LHCN-M2 (cell line): ENCODE results near the gene SFXN5. TPM values are rescaled to one million over a fixed set of nuclear protein-coding genes. Genes with fewer than 3 reads are reported as not detected.

Source experiments
- DNase-seq: peaks from one replicate; pipeline ENCODE4 v3.0.0-alpha.2; 2012; ENCODE audit warnings: low read depth
- total RNA-seq: library from RNA; depleted of rRNA; stranded (reverse); fragments of >200 nt; gene quantifications from 2 replicates; pipeline ENCODE4 v1.2.3, GENCODE V29; 2014

SFXN5 gene
- total RNA-seq, 1 experiment from 2014 or later, result 12.9 TPM

DNA sequence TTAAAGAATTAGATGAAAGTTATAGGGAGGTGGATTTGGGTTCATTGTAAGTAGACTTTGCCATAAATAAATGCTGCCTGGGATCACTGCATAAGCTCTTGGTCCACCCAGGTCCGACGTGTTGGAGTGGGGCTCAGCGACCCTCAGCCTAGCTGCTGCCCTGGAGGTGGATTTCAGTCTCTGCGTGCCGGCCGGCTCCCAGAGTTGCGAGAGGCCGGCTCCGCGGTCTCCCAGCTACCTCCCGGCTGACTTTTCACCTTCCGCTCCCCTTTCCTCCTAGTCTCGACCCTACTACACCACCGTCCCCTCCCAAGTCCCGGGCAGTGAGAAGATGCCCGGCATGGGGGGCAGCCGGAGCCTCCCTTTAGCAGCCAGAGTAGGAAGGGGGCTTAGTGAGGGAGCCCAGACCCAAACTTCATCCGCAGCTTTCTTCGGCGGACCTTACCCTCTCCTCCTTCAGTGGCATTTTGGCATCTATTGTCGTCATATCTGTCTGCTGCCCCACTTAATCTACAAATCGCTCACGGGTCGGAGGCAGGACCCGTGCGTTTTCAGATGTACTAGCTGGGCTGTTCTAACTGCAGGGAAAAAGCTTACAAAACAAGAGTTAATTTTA, 146.1 kb downstream of the SFXN5 start:
- DNase-seq, result no peak

DNA sequence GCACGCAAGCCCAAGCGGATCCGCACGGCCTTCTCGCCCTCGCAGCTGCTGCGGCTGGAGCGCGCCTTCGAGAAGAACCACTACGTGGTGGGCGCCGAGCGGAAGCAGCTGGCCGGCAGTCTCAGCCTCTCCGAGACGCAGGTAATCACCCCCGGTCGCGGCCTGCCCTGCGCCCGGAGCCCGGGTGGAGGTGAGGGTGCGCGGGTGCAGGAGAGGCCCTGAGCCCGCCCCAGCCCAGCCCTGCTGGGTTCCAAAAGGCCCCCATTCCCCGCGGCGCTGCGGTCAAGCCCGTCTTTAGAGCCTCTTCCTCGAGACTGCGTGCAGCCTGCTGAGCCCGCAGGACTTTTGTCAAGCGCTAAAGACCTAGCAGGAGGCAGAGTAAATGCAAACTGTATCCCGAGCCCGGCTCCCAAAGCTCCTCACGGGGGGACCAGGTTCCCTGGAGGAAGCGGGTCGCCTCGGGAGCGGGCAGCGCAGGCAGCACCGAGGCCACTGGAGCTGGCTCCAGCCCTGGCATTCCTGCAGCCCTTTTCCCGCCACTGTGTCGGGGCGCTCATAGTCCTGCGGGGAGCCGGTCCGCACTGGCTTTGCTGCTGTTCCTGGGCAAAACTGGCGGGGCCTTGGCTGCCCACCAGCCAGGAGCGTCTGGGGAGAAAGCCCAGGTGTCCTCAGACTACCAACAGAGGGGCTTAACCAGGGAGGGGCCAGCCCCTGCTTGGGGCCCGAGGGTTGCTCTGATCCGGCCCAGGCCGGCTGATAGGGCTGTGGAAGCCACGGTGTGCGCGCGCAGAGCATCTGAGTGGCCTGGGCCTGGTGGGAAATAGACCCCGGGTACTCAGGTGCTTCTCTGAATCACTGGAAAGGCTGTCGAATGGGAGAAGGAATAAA, 146.9 kb downstream of the SFXN5 start:
- no peak for DNase-seq

DNA sequence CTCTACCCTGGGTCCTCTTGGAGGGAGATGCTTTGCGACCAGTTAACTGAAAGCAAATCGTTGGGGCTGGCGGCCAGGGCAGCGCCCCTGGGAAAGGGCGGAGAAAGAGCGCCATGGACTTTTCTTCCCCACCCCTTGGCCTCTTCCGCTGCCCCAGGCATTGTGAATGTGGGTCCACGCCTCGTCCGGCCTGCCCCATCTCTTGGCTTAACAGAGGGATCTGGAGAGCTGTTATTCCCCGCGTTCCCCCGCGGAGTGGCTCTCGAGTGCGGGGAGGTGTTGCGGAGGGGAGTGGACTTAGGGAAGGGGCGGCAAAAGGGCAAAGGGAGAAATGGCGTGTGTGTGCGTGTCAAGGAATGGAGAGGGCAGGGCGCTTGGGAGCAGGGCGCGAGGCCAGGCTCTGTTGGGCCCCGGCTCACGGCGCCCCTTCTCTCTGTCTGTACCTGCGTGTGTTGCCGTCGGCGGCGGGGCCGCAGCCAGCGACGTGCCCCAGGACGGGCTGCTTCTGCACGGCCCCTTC, 147.6 kb downstream of the SFXN5 start:
- no peak for DNase-seq

DNA sequence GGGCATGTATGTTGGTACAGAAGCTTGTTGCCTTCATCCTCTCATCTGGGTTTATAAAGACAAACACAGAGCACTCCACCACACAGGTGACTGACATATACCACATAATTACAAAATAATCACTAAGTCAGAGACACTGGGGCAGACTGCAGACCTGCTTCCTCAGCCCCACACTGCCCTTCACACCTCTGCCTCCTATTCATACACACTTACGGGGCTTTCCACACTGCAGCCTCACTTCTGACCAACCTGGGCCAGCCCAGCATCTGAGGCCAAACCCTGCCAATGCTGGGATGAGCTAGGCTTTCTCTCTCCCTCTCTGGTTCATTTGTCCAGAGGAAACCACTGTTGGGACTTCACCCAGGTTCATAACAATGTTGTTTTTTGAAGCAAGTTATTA, 149.7 kb downstream of the SFXN5 start:
- no peak for DNase-seq

DNA sequence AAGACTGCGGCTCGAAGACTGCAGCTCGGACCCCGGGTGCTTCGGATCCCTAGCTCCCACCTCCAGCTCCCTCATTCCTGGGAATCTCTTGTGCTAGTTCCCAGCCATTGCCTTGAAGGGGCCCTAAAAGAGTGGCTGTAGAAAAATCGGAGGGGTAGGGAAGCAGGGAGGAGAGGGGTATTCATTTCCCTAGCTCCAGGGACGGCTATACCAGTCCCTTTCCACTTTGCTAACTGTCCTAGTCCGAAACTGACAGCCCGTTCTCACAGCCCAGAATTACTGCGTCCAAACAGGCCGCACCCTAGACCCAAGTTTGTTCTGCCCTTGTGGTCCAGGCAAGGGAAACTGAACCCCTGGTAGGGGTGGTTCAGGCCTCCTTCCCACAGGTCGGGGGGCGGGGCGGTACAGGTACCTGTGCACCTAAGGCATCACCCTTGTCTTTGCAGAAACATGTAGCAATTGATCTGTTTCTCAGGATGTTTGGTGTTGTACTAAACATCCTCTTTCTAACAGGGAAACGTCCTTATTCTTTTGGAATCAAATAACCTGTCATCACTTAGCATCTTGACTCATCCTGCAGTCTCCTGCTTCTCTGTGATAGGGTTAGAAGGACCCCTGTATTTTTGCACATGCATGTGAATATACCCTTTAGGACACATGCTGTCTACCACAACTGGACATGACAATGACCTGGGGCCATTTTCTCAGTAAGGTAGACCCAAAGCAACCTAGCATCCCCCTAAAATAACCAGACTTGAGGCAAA, 150.2 kb downstream of the SFXN5 start:
- no peak for DNase-seq

DNA sequence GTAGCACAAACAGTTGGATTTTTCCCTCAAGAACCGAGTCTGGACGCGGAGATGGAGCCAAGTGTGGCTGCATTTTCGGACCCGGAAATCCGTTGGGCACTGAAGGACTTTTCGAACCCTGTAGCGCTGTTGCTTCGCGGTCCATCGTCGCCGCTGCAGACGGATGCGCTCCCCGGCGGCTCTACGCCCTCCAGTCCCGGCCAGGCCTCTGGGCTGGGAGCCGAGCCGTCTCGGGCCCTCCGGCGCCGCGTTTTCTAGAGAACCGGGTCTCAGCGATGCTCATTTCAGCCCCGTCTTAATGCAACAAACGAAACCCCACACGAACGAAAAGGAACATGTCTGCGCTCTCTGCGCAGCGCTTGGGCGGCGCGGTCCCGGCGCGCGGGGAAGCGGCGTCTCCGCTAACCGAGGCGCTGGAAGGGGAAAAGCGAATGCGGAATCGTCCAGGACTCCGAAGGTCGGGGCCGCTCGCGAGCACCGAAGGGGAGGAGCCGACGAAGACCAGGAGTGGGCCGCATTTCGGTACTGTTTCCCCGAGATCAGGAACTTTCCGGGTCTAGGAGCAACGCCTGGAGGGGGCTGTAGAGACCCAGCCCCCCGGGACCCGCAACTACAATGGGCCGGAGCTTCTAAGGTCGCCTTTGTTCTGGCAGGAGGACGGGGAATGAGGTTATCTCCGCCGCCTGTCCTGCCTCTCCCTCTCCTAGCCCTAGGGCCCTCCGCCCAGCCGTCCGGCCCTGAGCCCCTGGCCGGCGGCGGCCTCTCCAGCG, 151.0 kb downstream of the SFXN5 start:
- no peak for DNase-seq

DNA sequence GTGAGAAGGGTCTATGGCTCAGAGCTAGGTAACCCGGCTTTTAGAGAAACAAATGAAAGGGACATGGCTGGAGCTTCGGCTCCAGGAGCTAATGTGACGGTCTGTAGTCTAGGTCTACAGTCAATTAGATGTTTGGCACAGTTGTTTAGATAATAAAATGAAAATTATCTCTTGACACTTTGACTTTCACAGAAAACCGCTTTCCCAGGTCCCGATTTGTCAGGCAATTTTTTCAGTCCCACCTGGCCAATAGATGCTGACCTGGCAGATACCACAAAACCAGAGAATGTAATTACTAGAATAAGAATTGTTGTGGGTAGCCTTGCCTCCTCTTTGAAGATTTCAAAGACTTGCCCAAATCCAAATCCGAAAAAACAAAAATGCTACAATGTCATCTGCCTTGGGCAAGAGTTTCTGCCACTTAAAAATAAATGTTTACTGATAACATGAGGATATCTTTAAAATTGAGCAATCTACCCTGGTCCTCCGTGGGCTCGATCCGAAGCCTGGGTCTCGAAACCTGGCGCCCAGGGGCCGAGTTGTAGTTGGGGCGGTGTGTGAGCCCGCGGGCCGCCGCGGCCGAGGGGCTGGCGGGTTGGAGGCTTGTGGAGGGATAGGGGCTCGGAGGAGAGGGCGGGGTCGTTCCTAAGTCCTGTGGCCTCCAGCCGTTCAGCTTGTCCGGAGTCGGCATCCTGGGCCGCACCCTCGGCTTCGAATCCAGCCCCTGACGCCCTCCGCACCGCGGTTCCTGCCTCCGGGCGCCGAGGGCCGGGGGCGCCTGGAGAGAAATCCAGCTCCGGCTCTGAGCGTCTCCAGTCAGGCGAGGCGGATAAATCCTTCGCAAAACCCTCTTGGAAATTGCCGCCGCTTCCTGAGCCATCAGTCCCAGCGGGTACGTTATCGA, 151.8 kb downstream of the SFXN5 start:
- DNase-seq, result no peak

DNA sequence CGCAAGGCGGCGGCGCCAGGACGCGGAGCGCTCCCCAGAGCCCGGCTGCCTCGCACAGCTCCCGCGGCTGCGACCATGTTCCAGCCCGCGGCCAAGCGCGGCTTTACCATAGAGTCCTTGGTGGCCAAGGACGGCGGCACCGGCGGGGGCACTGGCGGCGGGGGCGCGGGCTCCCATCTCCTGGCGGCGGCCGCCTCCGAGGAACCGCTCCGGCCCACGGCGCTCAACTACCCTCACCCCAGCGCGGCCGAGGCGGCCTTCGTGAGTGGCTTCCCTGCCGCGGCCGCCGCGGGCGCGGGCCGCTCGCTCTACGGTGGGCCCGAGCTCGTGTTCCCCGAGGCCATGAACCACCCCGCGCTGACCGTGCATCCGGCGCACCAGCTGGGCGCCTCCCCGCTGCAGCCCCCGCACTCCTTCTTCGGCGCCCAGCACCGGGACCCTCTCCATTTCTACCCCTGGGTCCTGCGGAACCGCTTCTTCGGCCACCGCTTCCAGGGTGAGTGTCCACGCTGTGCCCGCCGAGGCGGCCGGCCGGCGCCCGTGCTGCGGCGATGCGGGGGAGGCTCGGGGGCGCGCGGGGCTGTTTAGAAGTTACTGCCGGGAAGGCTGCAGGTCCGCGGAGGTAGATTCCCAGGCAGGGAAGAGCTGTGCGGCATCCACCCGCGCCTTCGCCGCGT, 153.5 kb downstream of the SFXN5 start:
- no peak for DNase-seq

DNA sequence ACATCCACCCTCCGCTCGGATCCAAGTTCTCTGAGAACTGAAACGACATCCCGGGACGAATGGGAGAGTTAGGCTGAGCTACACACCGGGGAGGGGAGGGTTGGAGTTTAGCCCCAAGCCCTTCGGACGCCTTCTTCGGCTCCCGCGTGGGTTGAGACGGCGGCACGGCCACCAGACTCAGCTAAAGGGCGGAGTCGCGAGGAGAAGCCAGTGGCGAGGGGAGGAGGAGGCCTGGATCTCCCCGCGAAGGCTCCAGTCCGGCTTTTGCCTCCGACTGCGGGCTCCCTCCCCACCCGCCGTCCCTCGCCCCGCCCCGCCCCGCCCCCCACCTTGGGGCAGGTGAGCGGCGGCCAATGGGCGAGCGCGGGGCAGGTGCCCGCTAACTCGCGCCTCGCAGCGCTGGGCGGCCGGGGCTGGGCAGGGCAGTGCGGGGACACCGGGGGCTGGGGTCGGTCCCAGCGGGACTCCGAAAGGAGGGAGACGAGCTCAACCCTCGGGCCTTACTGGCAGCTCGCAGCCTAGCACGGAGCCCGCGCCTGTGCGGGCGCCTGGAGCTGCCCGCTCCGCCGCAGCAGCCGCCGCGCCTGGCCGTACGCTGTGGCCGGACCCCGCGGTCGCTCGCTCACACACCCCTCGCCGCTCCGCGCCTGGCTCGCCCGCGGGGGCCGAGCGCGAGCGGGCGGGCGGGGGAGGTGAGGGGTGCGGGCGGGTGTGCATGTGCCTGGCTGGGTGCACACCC, 154.2 kb downstream of the SFXN5 start, which contains the start of gene EMX1:
EMX1 (plus strand) TSS at position 382 of the 739 bp plus-strand sequence; CDS start at position 716, 334 bp downstream.
- DNase-seq, result no peak

DNA sequence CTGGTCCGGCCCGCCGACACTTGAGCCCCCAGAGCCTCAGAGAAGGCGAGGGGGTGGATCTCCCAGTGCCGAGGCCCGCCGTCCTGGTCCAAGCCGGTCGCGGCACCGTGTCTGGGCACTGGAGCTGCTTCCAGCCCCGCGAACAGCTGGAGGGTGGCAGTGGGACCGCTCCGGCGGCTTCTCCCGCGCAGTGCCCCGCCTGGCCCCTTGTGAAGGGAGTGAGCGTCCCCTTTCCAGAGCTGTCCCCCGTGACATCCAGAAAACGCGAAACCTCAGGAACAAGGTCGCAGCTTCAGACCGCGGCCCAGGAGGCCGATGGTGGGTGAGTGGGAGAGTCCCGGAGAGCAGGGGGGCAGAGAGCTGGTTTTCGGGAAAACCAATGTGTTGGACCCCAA, 154.8 kb downstream of the SFXN5 start:
- DNase-seq, result no peak

DNA sequence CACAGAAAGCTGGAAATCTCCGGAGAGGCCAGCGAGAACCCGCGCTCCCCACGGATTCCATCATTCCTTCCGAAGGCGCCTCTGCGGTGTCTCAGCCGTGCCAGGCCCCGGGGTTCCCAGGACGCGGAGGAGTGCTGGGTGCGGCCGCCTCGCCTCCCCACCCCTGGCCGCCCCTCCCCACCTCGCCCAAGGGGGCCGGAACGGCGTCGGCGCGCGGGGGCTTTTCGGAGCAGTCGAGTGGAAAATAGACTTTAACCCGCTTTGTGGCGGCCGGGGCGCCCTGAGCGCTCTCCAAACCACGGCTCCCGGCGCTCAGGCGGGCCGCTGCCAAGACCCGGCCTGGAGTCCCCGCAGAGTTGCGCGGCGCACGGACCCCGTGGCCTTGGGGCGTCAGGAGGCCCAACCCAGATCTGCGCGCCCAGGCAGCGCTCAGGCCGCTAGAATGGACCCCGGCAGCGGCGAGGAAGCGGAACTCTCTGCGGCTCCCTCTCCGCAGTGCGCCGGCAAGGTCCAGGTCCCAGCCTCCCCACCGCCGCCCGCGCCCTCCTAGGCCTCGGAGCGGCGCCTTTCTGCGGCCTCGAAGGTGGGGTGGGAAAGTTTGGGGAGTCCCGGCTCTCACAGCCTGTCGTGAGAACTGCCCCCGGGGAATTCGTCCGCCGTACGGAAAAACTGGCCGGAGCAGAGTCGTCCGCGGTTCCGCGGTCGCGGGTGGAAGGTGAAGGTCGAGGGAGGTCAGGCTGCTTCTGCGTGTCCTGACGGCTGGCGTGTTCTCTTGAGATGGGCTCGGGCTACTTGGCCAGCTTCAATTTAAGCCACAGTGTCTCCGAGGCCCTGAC, 155.4 kb downstream of the SFXN5 start:
- DNase-seq, result no peak

DNA sequence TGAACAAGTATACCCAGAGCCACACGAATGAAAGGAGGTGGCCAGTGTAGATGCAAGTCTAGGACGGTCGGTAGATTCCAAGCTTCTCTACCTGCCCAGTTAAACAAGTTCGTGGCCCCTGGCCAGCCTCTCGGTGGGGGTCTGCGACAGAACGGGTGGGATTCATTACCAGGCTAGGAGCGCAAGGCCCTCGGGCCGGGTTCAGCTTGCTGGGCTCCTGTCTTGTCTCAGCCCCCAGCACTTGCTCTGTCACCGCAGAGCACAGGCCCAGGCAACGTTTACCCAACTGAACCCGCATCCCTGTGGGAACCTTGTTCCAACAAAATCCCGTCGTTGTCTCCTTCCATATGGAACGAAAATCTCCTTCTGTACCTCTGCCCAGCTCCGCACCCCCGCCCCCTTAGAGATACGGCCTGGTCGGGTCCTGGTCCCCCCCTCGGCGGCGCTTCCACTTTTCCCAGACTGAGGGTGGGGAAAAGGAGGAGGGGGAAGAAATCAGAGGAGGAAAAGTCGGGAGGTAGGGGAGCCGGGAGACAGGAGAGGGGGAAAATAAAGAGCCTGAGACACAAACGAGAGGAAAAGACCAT, 156.1 kb downstream of the SFXN5 start:
- DNase-seq, result no peak

DNA sequence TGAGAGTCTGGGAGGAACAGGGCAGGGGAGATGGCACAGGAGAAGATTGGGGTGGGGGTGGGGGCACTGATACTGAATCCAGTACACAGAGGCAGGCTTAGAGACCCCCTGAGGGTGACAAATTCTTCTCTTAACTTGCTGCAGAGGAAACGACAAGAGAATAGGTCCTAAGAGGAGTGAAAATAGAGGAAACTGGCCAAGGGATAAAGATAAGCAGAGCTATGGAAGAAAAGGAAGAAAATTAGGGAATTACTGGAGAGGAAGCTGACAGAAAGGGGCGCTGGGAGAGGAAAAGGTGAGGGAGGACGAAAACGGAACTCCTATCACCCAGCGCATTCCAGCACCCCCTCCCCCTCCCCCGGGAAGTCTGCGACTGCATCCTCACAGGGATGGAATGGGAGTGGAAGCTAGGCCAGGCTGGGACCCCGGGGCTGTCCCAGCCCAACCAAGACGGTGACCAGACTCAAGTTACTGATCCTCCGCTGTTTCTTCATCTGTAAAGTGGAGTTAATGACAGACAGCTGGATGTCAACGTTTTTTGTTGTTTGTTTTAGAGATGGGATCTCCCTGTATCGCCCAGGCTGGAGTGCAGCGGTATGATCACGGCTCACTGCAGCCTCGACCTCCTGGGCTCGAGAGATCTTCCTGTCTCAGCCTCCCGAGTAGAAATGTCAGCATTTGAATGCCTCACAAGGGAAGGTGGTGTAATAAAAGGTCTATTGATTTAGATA, 156.8 kb downstream of the SFXN5 start:
- DNase-seq, result no peak

DNA sequence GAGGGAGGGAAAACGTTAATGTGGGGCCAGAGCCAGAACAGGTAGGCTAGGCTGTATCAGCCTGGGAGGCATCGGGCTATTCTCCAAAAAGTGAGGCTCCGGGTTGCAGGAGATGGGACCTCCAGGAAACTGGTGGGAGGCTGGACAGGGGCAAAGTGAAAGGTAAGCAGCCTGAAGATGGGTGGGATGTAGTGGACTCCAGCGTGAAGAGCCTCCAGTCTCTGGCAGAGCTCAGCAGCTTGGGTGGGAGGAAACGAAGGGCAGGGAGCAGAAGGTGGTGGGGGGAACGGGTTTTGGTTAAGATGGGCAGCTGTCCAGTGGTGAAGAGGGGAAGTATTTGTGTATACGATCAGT, 157.3 kb downstream of the SFXN5 start:
- no peak for DNase-seq

DNA sequence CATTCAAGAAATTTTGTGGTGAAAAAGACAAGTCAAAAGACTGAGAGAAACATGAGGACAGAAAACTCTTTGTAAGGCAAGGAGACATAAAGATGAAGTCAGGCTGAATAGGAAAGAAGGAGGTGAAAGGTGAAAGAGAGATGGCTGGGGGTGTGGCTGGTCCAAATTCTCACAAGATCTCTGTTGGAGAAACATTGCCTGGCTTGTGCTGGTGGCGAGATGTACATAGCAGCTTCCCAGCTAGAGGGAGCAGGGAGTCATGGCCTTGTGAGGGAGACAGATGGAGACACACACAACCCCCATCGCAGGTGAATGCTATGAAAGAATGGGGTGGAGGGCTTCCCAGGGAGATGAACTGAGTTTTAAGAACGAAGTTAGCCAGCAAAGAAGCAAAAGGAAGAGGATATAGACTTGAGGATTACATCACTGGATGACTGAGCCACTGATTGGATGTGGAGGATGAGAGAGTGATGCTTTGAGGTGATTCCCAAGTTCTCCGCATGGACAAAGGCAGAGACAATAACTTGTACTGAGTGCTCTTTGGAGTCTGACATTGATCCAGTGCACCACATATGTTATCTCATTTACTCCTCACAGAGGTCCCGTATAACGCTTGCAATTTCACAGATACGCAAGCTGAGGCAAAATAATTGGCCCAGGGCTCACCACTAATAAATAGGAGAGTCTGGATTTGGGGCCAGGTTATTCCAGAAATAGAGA, 157.9 kb downstream of the SFXN5 start:
- no peak for DNase-seq

DNA sequence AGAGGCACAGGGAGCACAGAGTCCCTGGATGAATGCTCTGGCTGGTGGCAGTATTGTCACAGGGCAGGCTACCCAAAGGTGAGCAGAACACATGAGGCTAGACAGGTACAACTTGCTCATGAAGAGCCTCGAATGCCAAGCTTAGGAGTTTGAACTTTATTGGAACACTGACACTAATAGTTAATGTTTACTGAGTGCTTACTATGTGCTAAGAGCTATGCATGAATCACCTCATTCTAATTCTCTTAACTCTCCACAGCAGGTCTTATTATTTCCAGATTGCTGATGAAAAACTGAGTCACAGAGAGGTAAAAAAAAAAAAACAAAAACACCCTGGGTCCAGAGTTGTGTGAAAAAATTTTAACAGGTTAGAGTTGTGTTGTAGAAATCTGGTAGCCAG, 160.3 kb downstream of the SFXN5 start:
- no peak for DNase-seq
